ENCODE data around the gene TBPL1. TPM values are rescaled to one million over a fixed set of nuclear protein-coding genes. Genes with fewer than 3 reads are reported as not detected.

The TBPL1 gene
- total RNA-seq, 6 donors from 2014 or later, result 2.6 to 18.0 (median 9.5) TPM

DNA sequence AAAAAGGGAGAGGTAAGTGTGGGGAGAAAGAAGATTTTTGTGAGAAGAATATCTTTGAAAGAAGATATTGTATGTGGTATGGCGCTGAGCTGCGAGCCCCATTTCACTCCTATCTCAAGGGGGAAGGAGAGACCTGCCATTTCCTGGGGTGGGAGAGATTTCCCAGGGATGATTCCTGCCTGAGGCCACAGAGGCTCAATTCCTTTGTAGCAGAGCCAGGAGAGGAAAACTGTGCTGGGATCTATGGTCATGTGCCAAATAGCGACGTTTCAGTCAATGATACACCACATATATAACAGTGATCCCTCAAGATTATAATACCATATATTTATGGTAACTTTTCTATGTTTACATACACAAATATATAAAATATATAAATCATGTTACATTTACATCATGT lies 35.2 kb upstream of the TBPL1 start:
- TF ChIP-seq POLR2A (IDR thresholded peaks at IDR 0.05), result no peak
- no peak for TF ChIP-seq CTCF (IDR thresholded peaks at IDR 0.05)
- no peak for TF ChIP-seq EP300 (IDR thresholded peaks at IDR 0.05)
- TF ChIP-seq POLR2AphosphoS5 (IDR thresholded peaks at IDR 0.05), result no peak
- Histone ChIP-seq H3K36me3 (no peaks in the 10 kb centered on the region), H3K27me3 (no peaks in the 10 kb centered on the region), H3K4me3 (no peak overlapping the region), H3K27ac (no peak overlapping the region), H3K4me1 (peaks cover 0 to 9% (median 2%) of the 10 kb centered on the region in 4 donors), H3K9me3 (peaks cover 0 to 4% (median 0%) of the 10 kb centered on the region in 4 donors)
- no peak for ATAC-seq (ENCODE audit: low FRiP score in 2 of 2)
- DNase-seq, result no peak
- WGBS, 2 donors, result 75 to 79% methylated on average over 4 of the region's 4 CpGs

DNA sequence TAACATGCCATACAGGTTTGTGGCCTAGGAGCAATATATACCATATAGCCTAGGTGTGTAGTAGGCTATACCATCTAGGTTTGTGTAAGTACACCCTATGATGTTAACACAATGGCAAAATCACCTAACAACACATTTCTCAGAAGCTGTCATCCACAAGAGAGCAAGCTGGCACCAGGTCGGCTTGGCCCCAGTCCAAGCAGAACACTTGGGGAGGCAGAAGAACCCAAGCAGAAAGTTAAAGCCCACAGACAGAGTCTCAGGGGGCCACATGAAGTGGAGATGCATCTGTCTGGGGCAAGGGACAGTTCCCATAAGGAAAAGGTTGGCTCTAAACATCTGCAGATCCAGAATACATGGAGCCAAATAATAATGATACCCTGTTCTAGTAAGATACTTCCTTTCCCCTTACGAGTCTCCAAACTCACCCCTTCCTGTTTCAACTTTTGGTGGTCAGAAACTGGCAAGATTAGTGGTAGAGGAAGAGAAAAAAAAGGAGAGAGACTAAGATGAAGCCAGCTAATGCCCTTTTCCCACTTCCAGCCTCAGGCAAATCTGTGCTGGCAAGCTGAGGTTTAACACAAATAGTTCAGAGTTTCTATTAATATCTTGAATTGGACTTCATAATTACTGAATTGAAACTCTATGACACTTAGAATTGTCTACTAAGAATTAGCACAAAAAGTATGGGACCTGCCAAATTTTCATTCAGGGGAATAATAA lies 34.7 kb upstream of the TBPL1 start:
- ATAC-seq (ENCODE audit: low FRiP score in 2 of 2) (no peak), DNase-seq (no peak)
- Histone ChIP-seq H3K4me1 (peaks cover 0 to 9% (median 2%) of the 10 kb centered on the region in 4 donors), H3K27me3 (no peaks in the 10 kb centered on the region), H3K4me3 (no peak overlapping the region), H3K27ac (no peak overlapping the region), H3K9me3 (peaks cover 0 to 4% (median 0%) of the 10 kb centered on the region in 4 donors), H3K36me3 (no peaks in the 10 kb centered on the region)
- TF ChIP-seq EP300 (IDR thresholded peaks at IDR 0.05) (no peak), CTCF (IDR thresholded peaks at IDR 0.05) (no peak), POLR2AphosphoS5 (IDR thresholded peaks at IDR 0.05) (no peak), POLR2A (IDR thresholded peaks at IDR 0.05) (no peak)
- 42 to 72% methylated on average over 2 of the region's 2 CpGs for WGBS, 2 donors

GRCh38 chr6:133919362-133919761 lies 33.7 kb upstream of the TBPL1 start:
- WGBS, 2 donors, result 78 to 81% methylated on average over 5 of the region's 5 CpGs

DNA sequence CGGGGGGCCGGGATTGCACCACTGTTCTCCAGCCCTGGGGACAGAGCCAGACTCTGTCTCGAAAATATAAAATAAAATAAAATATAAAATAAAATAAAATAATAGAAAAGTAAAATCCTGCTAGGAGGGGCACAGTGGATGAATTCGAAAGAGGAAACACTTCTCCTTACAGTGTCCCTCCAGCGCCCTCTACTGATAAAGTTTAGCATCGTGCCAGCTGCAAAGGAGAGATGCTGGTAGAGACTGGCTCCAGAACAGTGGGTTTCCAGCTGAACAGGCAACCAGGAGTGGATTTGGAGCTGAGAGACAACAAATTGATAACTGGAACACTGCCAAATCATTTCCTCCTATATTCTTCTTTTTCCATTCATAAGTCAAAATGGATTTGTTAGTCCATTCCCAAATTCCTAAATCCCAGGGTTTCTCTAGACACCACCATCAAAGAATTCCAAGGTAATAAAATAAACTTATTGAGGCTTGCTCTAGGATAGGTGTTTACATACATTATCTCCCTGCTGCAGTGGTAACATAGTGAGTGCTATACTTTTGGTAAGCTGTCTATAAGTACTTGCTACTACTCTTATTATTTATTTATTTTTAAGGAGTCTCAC lies 31.7 kb upstream of the TBPL1 start:
- no peak overlapping the region for H3K4me3 ChIP-seq
- TF ChIP-seq POLR2A (IDR thresholded peaks at IDR 0.05) (no peak), POLR2AphosphoS5 (IDR thresholded peaks at IDR 0.05) (no peak), CTCF (IDR thresholded peaks at IDR 0.05) (peak; percentile 35 to 81 (median 52))
- H3K36me3 ChIP-seq, result no peaks in the 10 kb centered on the region
- peak; percentile 82 to 83 for ATAC-seq (ENCODE audit: low FRiP score in 2 of 2)
- WGBS, 2 donors, result 25 to 29% methylated on average over 6 of the region's 6 CpGs
- peaks cover 0 to 9% (median 2%) of the 10 kb centered on the region in 4 donors for H3K4me1 ChIP-seq
- no peaks in the 10 kb centered on the region for H3K27me3 ChIP-seq
- peak; percentile 21 to 64 for DNase-seq
- no peaks in the 10 kb centered on the region for H3K9me3 ChIP-seq
- no peak overlapping the region for H3K27ac ChIP-seq

More at GRCh38 chr6:133919362-133919761, 33.7 kb upstream of the TBPL1 start:
- Histone ChIP-seq H3K27me3 (no peaks in the 10 kb centered on the region), H3K36me3 (no peaks in the 10 kb centered on the region), H3K4me1 (peaks cover 0 to 9% (median 2%) of the 10 kb centered on the region in 4 donors), H3K9me3 (no peaks in the 10 kb centered on the region), H3K27ac (no peak overlapping the region), H3K4me3 (no peak overlapping the region)
- no peak for ATAC-seq (ENCODE audit: low FRiP score in 2 of 2)
- no peak for DNase-seq
- TF ChIP-seq CTCF (IDR thresholded peaks at IDR 0.05) (no peak), EP300 (IDR thresholded peaks at IDR 0.05) (no peak), POLR2A (IDR thresholded peaks at IDR 0.05) (no peak), POLR2AphosphoS5 (IDR thresholded peaks at IDR 0.05) (no peak)
